HepG2 (cell line): Measurements from ENCODE around the gene PVALB. TPM values are rescaled to one million over a fixed set of nuclear protein-coding genes. Genes with fewer than 3 reads are reported as not detected.

Experiments
- ATAC-seq: fragments of 200-7000 bp; cut with Tn5 transposase; 3 replicates; pipeline ENCODE4 v1.9.1; 2020; ENCODE audit warnings: mild to moderate bottlenecking, moderate library complexity
- BruUV-seq: library from RNA; stranded (reverse); fragments of 400-500 nt; replicated peaks from 2 replicates; lab custom pipeline; 2021; lab: Mats Ljungman, UMichigan
- CTCF ChIA-PET: fragments of 300-600 bp; formaldehyde crosslinking; extraction: SDS; loops from one replicate; lab custom pipeline; 2021; ENCODE audit warnings: low total read pairs, inconsistent platforms, low intra/inter-chr PET ratio; lab: Yijun Ruan, JAX
- POLR2A ChIA-PET: fragments of 350-600 bp; sonication (Branson Sonifier 250); formaldehyde crosslinking; loops from one replicate; lab custom pipeline; 2020; ENCODE audit warnings: antibody characterized with exemption, inconsistent platforms; lab: Yijun Ruan, JAX
- DNase-seq: peaks from one replicate; pipeline ENCODE4 v3.0.0-alpha.2; 2015; ENCODE audit warnings: low spot score
- FAIRE-seq: peaks from 3 replicates; lab custom pipeline; 2011; peaks lifted over from hg19 to GRCh38; lab: Jason Lieb, UNC
- H2AFZ ChIP-seq: one replicate; pipeline ENCODE4 v1.6.1; 2011; ENCODE audit warnings: low read length, inconsistent platforms
- H3K27ac ChIP-seq: fragments of 300-600 bp; 3 replicates; pipeline ENCODE4 v1.8.0; 2011; ENCODE audit warnings: mixed run types, mild to moderate bottlenecking, mixed read lengths, low read length, inconsistent platforms; ENCODE audit not compliant: insufficient read depth; ENCODE audit errors: extremely low read length
- H3K27me3 ChIP-seq, 2 experiments: fragments of 200-600 bp in 1 of 2; 2 replicates in 1 of 2; 3 replicates in 1 of 2; pipeline versions ENCODE4 v1.6.0 to v1.8.0; 2011; ENCODE audit warnings: low read length in 2 of 2, mild to moderate bottlenecking in 2 of 2, moderate library complexity in 2 of 2, inconsistent platforms in 1 of 2; ENCODE audit not compliant: insufficient read depth in 2 of 2, control insufficient read depth in 1 of 2
- H3K36me3 ChIP-seq, 2 experiments: fragments of 200-600 bp in 1 of 2; replicated peaks in 1 of 2; 2 replicates in 1 of 2; 3 replicates in 1 of 2; pipeline versions ENCODE4 v1.5.1 to v1.8.0; 2011; ENCODE audit warnings: low read length in 2 of 2, inconsistent platforms in 1 of 2; ENCODE audit not compliant: insufficient read depth in 2 of 2, control insufficient read depth in 1 of 2
- H3K4me1 ChIP-seq: 2 replicates; pipeline ENCODE4 v1.5.1; 2012; ENCODE audit warnings: low read length, inconsistent platforms; ENCODE audit not compliant: insufficient read depth
- H3K4me2 ChIP-seq: 2 replicates; pipeline ENCODE4 v1.6.0; 2011; ENCODE audit warnings: low read depth, low read length, inconsistent platforms
- H3K4me3 ChIP-seq, 3 experiments: fragments of 200-600 bp in 1 of 3; sonication (generic), shearing (Covaris generic) in 1 of 3; replicated peaks in 1 of 3; 2 replicates each; pipeline ENCODE4 v1.5.1; 2011 to 2016; ENCODE audit warnings: low read length in 3 of 3, inconsistent platforms in 2 of 3, low read depth in 2 of 3, mild to moderate bottlenecking in 2 of 3, control low read depth in 1 of 3, mixed read lengths in 1 of 3; ENCODE audit not compliant: insufficient read depth in 1 of 3
- H3K79me2 ChIP-seq: one replicate; pipeline ENCODE4 v1.6.1; 2011; ENCODE audit warnings: low read length, inconsistent platforms; ENCODE audit not compliant: insufficient read depth
- H3K9ac ChIP-seq: 2 replicates; pipeline ENCODE4 v1.6.0; 2011; ENCODE audit warnings: mild to moderate bottlenecking, low read depth, low read length, inconsistent platforms; ENCODE audit not compliant: insufficient read depth
- H3K9me3 ChIP-seq: 2 replicates; pipeline ENCODE4 v1.5.1; 2012; ENCODE audit warnings: mild to moderate bottlenecking, low read length
- H4K20me1 ChIP-seq: 2 replicates; pipeline ENCODE4 v1.6.0; 2011; ENCODE audit warnings: inconsistent platforms, mild to moderate bottlenecking, low read length, moderate library complexity; ENCODE audit not compliant: insufficient read depth
- CENPT ChIP-seq: sonication (generic); formaldehyde crosslinking; IDR thresholded peaks from 2 replicates; pipeline ENCODE4 v1.8.0; 2022; ENCODE audit warnings: low read depth, mild to moderate bottlenecking, moderate library complexity, missing genetic modification reagents
- MTF1 ChIP-seq: sonication (generic); formaldehyde crosslinking; IDR thresholded peaks from 2 replicates; pipeline ENCODE4 v1.5.0; 2020; ENCODE audit warnings: missing genetic modification reagents
- XBP1 ChIP-seq: sonication (generic); formaldehyde crosslinking; IDR thresholded peaks from 2 replicates; pipeline ENCODE4 v1.5.0; 2020; ENCODE audit warnings: missing genetic modification reagents
- ZBTB34 ChIP-seq: sonication (generic); formaldehyde crosslinking; IDR thresholded peaks from 2 replicates; pipeline ENCODE4 v1.8.0; 2022; ENCODE audit warnings: mild to moderate bottlenecking, missing genetic modification reagents
- ZKSCAN1 ChIP-seq: fragments of 150-350 bp; IDR thresholded peaks from 2 replicates; pipeline ENCODE4 v1.6.1; 2014; ENCODE audit warnings: low read length
- ZNF687 ChIP-seq: sonication (generic); formaldehyde crosslinking; IDR thresholded peaks from 2 replicates; pipeline ENCODE4 v1.5.1; 2020; ENCODE audit warnings: mild to moderate bottlenecking, missing genetic modification reagents, moderate library complexity
- WGBS: methylation state at CpG from one replicate; pipeline ENCODE4 v1.1.6; 2017; ENCODE audit warnings: low lambda C conversion rate; 5-methylcytosine and 5-hydroxymethylcytosine counted together
- in situ Hi-C: cut with HindIII; loops from 2 replicates; pipeline ENCODE4 v1.10.0; 2017; ENCODE audit warnings: low pct_unique_long_range_greater_than_20kb; ENCODE audit not compliant: extremely low pct_ligation_motif_present
- intact Hi-C: fragments of 100-400 bp; cut with micrococcal nuclease; formaldehyde crosslinking; loops from one replicate; pipeline ENCODE4 v1.10.0; 2022; ENCODE audit not compliant: unreplicated experiment
- polyA plus RNA-seq, 8 experiments: library from polyadenylated mRNA; depleted of rRNA in 3 of 8; stranded (reverse) in 7 of 8; unstranded in 1 of 8; fragments of >200 nt; fragmentation: Illumina TruSeq in 4 of 8; extraction: Trizol in 4 of 8; gene quantifications; 2 replicates each; pipeline versions ENCODE4 v1.2.1 to v1.2.3, GENCODE V29; 2011 to 2016; ENCODE audit warnings: low read depth in 4 of 8, missing spikeins in 1 of 8, mixed read lengths in 1 of 8; ENCODE audit not compliant: insufficient read depth in 1 of 8
- total RNA-seq, 5 experiments: library from RNA; depleted of rRNA; stranded (reverse); fragments of >200 nt; fragmentation: Illumina TruSeq; extraction: Trizol; gene quantifications; 2 replicates each; pipeline ENCODE4 v1.2.3, GENCODE V29; 2016; ENCODE audit warnings: low read depth in 1 of 5

The PVALB gene
- total and polyA plus RNA-seq, 2 of the 13 experiments (the other 11 are each of a cell fraction or from before 2014, with no cell fraction given): not detected

- no peak for TF ChIP-seq CENPT (CRISPR knock-in tag)
- no peak for TF ChIP-seq ZBTB34
- TF ChIP-seq MTF1 (CRISPR knock-in tag): no peak
These were observed 46.4 kb upstream of the PVALB start (continued) for GRCh38 chr22:36863281-36863680.

- H3K4me1 ChIP-seq: peaks cover 9% of the 10 kb centered on the region; the same call in 1 of the 2 replicates
- 55% methylated on average over 15 of the region's 26 CpGs for WGBS
- H3K9me3 ChIP-seq: no peaks in the 10 kb centered on the region
- no peak for DNase-seq
- no peaks in the 10 kb centered on the region for H3K36me3 ChIP-seq
- CTCF ChIA-PET: no interaction called here
- peaks cover 1 to 30% of the 10 kb centered on the region in 2 experiments; a peak in 3 of 5 replicates for H3K27me3 ChIP-seq
- H3K4me2 ChIP-seq: no peak overlapping the region
- TF ChIP-seq ZKSCAN1: 0 out of 2 replicates have a peak, but pooled peaks have one; percentile 40
- TF ChIP-seq XBP1 (CRISPR knock-in tag): no peak
- 0 out of 2 replicates have a peak, but pooled peaks have one; percentile 31 for TF ChIP-seq ZNF687
- TF ChIP-seq, all 625 proteins: peak for 2
- no peak overlapping the region for H3K4me3 ChIP-seq
- intact Hi-C loops: no loop called here
- in situ Hi-C loops: no loop called here
- H3K27ac ChIP-seq: no peak overlapping the region
- BruUV-seq: no TSS peak
- no peaks in the 10 kb centered on the region for H3K79me2 ChIP-seq
- POLR2A ChIA-PET: no interaction called here
- no peaks in the 10 kb centered on the region for H4K20me1 ChIP-seq
- ATAC-seq (no peak; the same call in 2 of the 3 replicates), FAIRE-seq (no peak)
- H2AFZ ChIP-seq: no peak overlapping the region
- H3K9ac ChIP-seq: no peak overlapping the region
These were observed 45.7 kb upstream of the PVALB start for GRCh38 chr22:36862251-36863242.
